HG02840 (cell line): Measurements from ENCODE around the gene B3GALNT2.
"Not testable (repeated sequence)": the region's sequence is repeated elsewhere in the genome, so short reads cannot be mapped to it uniquely, and the experiment has no call there.

Experiments used
- ATAC-seq: cut with Tn5 transposase; IDR thresholded peaks from one replicate; pipeline ENCODE4 v1.9.1; 2021; ENCODE audit warnings: mild to moderate bottlenecking, moderate library complexity, moderate number of reproducible peaks; ENCODE audit not compliant: unreplicated experiment, low FRiP score

The B3GALNT2 gene

GRCh38 chr1:235504122-235504493, at the start of gene B3GALNT2:
B3GALNT2 (minus strand) TSS chr1:235504452; CDS start chr1:235504252, 200 bp downstream.
- peak; percentile 36 for ATAC-seq

- no peak for ATAC-seq
These were observed 48.9 kb upstream of the B3GALNT2 start for GRCh38 chr1:235553112-235553551.

DNA sequence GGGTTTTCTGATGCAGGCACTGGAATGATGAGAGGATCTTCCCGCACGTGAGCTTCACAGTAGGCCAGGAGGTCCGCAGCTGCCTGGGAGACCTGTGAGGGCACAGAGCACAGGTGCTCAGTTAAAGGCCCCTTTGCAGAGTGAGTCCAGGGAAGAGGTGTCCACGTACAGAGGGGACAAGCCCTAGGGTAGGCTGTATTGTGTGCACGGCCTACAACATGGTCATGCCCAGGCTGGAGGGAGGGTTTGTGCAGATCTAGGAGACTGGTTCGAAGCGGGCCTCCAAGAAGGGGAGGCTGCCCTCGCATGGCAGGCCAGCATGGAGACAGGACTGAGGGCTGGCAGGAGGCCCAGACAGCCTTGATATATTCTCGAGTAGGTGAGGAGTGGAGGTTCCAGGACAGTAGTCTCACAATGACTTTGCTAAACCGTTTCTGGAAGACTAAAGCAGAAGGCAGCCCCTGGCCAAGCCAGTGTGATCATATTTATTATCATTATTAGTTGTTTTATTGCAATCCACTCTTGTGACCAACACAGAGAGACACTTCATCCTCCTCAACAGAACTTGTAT, 48.0 kb upstream of the B3GALNT2 start:
- ATAC-seq: no peak

DNA sequence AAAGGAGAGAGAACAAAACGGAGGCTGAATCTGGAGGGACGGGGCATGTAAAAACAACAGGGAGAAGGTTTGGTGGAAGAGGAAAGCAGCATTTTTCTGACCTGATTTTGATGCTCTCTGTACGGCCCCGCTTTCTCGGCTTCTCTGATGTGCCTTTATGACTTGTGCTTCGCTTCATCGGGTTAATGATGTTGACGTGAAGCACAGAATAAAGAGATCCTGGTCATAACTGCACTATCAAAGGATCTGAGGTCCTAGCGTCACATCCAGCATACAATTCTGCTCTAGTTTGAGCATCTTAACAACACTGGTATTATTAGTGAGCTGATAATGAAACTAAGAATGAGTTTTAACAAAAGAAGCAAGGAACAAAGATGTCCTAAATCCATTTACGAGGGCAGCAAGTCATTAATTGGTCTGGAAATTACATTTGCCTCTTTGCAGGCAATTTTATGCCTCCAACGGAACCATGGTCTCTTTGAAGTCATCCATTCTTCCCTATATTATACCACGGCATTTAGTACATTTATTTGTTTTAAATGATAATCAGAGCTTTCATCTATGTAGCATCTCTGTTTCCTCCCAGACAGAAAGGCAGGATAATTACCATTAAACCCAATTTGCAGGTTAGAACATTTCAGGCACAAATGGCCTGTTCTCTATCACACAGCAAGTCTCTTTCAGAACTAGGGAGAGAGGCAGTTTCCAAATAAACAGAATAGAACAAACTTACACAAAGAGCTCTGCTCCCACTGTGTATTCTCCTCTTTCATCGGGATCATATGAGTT, 45.3 kb upstream of the B3GALNT2 start:
- ATAC-seq: no peak

GRCh38 chr1:235546369-235547155, 42.3 kb upstream of the B3GALNT2 start:
- ATAC-seq: not testable (repeated sequence)

- no peak for ATAC-seq
These were observed 41.2 kb upstream of the B3GALNT2 start for GRCh38 chr1:235545292-235545930.

GRCh38 chr1:235542845-235543244, 38.6 kb upstream of the B3GALNT2 start:
- not testable (repeated sequence) for ATAC-seq

DNA sequence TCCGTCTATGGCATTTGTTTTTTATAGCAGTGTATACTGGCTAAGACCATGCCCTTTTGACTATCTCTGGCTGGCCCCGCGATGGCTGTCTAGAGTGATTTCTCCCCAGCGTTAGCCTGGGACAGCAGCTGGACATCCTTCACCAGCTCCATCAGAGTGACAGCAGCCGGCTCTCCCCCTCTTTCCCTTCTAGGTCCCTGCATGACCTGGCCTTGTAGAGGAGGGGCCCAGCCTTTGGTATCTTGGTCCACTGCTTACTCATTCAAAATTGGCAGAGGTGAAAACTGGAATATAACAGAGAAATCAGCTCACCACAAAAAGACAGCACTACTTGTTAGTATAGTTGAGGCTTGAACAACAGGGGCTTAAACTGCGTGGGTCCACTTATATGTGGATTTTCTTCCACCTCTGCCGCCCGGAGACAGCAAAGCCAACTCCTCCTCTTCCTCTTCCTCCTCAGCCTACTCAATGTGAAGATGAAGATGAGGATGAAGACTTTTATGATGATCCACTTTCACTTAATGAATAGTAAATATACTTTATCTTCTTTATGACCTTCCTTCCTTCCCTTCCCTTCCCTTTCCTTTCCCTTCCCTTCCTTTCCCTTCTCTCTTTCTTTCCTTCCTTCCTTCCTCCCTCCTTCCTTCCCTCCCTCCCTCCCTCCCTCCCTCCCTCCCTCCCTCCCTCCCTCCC, 29.4 kb upstream of the B3GALNT2 start:
- ATAC-seq: no peak

GRCh38 chr1:235532360-235532759, 28.1 kb upstream of the B3GALNT2 start:
- ATAC-seq: no peak

- no peak for ATAC-seq
These were observed 23.1 kb upstream of the B3GALNT2 start for GRCh38 chr1:235527196-235527814.

DNA sequence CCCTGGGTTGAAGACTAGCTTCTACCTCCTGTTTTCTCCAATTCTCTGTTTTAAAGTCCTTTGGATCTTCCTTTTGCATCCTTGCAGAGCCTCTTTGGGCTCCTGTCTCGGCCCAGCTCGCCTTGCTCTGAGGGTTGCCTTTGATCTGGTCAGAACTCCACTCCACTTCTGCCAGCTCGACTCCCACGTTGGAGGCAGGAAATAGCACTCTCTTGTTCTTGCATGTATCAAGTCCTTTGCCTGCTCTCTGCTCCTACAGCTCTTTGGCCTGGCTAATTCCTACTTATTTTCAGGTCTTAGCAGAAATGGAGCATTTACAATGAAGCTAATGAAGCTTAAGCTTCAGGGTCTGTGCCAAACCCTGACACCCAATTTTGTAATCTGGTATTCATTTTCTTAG, 21.1 kb upstream of the B3GALNT2 start:
- no peak for ATAC-seq

GRCh38 chr1:235516862-235517446, 12.7 kb upstream of the B3GALNT2 start:
- ATAC-seq: no peak

GRCh38 chr1:235515844-235516512, 11.7 kb upstream of the B3GALNT2 start:
- no peak for ATAC-seq

DNA sequence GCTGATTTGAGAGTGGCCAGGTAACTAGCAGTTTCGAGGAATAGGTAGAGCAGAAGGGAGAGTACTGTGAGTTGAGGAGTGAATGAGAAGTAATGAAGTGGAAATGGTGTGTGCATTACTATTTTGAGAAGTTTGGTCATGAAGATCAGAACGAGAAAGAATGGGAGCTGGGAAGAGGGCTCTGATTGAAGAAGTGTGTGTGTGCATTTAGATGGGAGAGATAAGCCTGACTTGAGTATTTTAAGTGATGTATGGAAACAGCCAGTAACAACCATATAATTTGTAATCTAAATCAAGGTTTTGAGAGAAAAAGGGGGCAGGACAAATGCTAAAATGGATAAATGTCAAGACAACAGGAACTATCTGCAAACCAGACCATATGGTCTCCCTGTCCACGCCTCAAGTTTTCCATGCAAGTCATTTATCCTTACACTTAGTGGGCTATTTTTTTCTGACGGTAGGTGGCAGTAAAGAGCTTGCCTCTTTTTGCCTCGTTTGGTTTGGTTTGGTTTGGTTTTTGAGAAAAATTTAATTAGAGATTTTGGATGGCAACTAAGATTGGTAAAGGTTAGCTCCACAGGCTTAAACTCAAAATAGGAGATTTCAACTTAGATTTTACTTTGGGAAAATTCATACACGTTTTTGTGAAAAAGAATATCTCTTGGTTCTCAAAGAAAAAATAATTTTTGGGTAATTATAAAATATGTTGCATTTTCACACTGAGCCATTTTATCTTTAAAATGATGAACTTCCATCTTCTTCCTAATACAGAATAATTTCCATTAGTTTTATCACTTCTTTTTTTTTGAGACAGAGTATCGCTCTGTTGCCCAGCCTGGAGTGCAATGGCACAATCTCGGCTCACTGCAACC, 9.5 kb upstream of the B3GALNT2 start:
- ATAC-seq: no peak

- ATAC-seq: no peak
These were observed 7.4 kb upstream of the B3GALNT2 start for GRCh38 chr1:235511470-235512240.

GRCh38 chr1:235510823-235511222, 6.6 kb upstream of the B3GALNT2 start:
- no peak for ATAC-seq

- ATAC-seq: no peak
These were observed 3.4 kb upstream of the B3GALNT2 start for GRCh38 chr1:235507623-235508022.
